Esophagus (tissue), 2 donors: ENCODE measurements around the gene AJAP1. TPM values are rescaled to one million over a fixed set of nuclear protein-coding genes. Genes with fewer than 3 reads are reported as not detected.

ENCODE experiments used
- H3K27ac ChIP-seq, 2 donors: one replicate each; pipeline ENCODE4 v1.5.1; 2013; ENCODE audit warnings: low read depth in 2 of 2, mild to moderate bottlenecking in 2 of 2, inconsistent platforms in 1 of 2, low read length in 1 of 2, moderate library complexity in 1 of 2
- H3K27me3 ChIP-seq, 2 donors: one replicate each; pipeline ENCODE4 v1.6.1; 2013; ENCODE audit warnings: low read length in 2 of 2, control low read depth in 1 of 2, mild to moderate bottlenecking in 1 of 2; ENCODE audit not compliant: insufficient read depth in 2 of 2, control insufficient read depth in 1 of 2
- H3K36me3 ChIP-seq, 2 donors: one replicate each; pipeline ENCODE4 v1.6.1; 2013; ENCODE audit warnings: low read length in 1 of 2; ENCODE audit not compliant: control insufficient read depth in 2 of 2, insufficient read depth in 2 of 2
- H3K4me1 ChIP-seq, 2 donors: one replicate each; pipeline ENCODE4 v1.6.1; 2013; ENCODE audit warnings: low read length in 1 of 2; ENCODE audit not compliant: control insufficient read depth in 2 of 2, insufficient read depth in 2 of 2
- H3K4me3 ChIP-seq, 2 donors: one replicate each; pipeline ENCODE4 v1.5.1; 2013; ENCODE audit warnings: low read length in 2 of 2, mild to moderate bottlenecking in 2 of 2, low read depth in 1 of 2, moderate library complexity in 1 of 2
- H3K9me3 ChIP-seq, 2 donors: one replicate each; pipeline ENCODE4 v1.6.1; 2013; ENCODE audit warnings: mild to moderate bottlenecking in 2 of 2, low read depth in 1 of 2, low read length in 1 of 2, moderate library complexity in 1 of 2; ENCODE audit not compliant: control insufficient read depth in 2 of 2, insufficient read depth in 1 of 2
- WGBS, 2 donors: extraction: QIAGEN DNeasy Blood & Tissue Kit; methylation state at CpG; one replicate each; pipeline ENCODE4 v1.1.7; 2013; 5-methylcytosine and 5-hydroxymethylcytosine counted together
- polyA plus RNA-seq, 2 donors: library from polyadenylated mRNA; stranded (reverse); fragments of 200-250 nt; gene quantifications; one replicate each; pipeline ENCODE4 v1.2.3, GENCODE V29; 2013
- donor health status: healthy with polysubstance abuse.
- donor health status: Bipolar disorder and iron deficiency.

The AJAP1 gene
- polyA plus RNA-seq, 2 donors: 0.10 to 0.12 TPM

DNA sequence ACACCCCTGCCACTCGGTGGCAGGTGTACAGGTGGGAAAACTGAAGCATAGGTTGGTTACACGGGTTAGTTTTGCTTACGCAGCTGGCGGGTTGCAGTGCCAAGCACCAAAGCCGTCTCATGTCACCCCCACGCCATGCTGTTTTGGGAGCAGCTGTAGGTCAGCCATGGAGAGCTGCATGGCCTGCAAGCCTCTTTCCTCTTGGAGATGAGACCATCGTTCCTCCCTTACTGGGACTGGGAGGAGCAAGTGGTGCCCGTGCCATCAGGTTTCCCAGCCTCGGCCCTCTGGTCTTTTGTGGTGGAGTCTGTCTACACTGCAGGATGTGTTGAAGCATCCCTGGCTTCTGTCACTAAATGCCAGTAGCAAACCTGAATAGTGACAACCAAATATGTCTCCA, 46.9 kb downstream of the AJAP1 start:
- H3K36me3 ChIP-seq: no peaks in the 10 kb centered on the region
- H3K9me3 ChIP-seq: peaks cover 0 to 3% of the 10 kb centered on the region in 2 donors
- no peaks in the 10 kb centered on the region for H3K4me1 ChIP-seq
- WGBS, 2 donors: 68 to 74% methylated on average over 9 of the region's 9 CpGs
- H3K4me3 ChIP-seq: no peak overlapping the region
- no peak overlapping the region for H3K27ac ChIP-seq
- H3K27me3 ChIP-seq: no peaks in the 10 kb centered on the region

- Histone ChIP-seq H3K27ac (no peak overlapping the region), H3K4me1 (no peaks in the 10 kb centered on the region), H3K36me3 (no peaks in the 10 kb centered on the region), H3K9me3 (no peaks in the 10 kb centered on the region), H3K4me3 (no peak overlapping the region), H3K27me3 (peaks cover 0 to 3% of the 10 kb centered on the region in 2 donors)
- 84 to 90% methylated on average over 12 of the region's 12 CpGs for WGBS, 2 donors
Observed at GRCh38 chr1:4702464-4702863, 48.1 kb downstream of the AJAP1 start.

- H3K9me3 ChIP-seq: no peaks in the 10 kb centered on the region
- H3K4me1 ChIP-seq: no peaks in the 10 kb centered on the region
- no peak overlapping the region for H3K27ac ChIP-seq
- WGBS, 2 donors: 65 to 77% methylated on average over 16 of the region's 16 CpGs
- H3K36me3 ChIP-seq: no peaks in the 10 kb centered on the region
- H3K4me3 ChIP-seq: no peak overlapping the region
- H3K27me3 ChIP-seq: peaks cover 0 to 3% of the 10 kb centered on the region in 2 donors
Observed at GRCh38 chr1:4702932-4703331, 48.5 kb downstream of the AJAP1 start.

DNA sequence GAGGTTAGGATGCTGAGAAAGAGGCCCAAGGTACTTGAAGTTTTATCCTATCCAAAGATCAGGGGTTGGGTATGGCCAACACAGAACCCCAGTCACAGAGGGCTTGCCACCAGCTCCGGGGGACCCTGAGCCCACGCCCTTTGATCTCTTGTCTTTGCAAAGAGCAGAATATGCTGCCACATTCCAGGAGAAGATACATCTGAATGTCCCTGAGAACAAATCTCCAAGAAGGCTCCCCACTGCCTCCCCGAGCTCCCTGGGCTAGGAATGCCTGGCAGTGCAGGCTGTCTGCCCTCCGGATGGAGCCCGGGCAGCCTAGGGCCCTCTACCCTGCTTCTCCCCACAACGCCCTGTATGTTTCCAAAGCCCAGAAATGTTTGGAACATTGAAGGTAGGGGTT, 49.2 kb downstream of the AJAP1 start:
- Histone ChIP-seq H3K36me3 (no peaks in the 10 kb centered on the region), H3K27ac (no peak overlapping the region), H3K4me3 (no peak overlapping the region), H3K4me1 (no peaks in the 10 kb centered on the region), H3K27me3 (peaks cover 0 to 3% of the 10 kb centered on the region in 2 donors), H3K9me3 (no peaks in the 10 kb centered on the region)
- WGBS, 2 donors: 74 to 81% methylated on average over 6 of the region's 6 CpGs

DNA sequence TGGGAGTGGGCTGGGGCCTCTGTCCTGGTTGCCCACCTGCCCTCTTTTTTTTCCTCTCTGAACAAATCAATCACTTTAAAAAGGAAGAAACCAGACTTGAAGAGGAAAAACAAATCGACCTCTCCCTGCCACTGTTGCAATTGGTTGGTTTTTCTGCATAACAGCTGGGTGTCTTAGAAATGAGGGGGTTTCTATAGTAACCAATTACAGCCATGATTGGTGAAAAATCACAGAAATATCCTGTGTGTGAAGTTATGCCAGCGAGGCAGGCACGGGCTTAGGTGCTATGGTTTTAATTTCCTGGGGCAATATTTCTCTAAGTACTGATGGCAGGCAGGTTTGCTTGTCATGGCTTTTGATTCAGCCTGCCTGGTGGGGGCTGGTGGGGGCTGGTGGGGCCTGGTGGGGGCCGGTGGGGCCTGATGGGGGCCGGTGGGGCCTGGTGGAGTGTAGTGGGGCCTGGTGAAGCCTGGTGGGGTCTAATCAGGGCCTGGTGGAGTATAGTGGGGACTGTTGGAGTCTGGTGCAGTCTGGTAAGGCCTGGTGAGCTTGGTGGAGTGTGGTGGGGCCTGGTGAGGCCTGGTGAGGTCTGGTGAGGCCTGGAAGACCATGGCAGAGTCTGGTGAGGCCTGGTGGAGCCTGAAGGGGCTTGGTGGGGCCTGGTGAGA, 54.6 kb downstream of the AJAP1 start:
- Histone ChIP-seq H3K36me3 (no peaks in the 10 kb centered on the region), H3K27ac (no peak overlapping the region), H3K4me3 (no peak overlapping the region), H3K27me3 (peaks cover 0 to 3% of the 10 kb centered on the region in 2 donors), H3K9me3 (peaks cover 0 to 4% of the 10 kb centered on the region in 2 donors), H3K4me1 (peaks cover 2% of the 10 kb centered on the region in 2 donors)
- 46 to 63% methylated on average over 5 of the region's 5 CpGs for WGBS, 2 donors

DNA sequence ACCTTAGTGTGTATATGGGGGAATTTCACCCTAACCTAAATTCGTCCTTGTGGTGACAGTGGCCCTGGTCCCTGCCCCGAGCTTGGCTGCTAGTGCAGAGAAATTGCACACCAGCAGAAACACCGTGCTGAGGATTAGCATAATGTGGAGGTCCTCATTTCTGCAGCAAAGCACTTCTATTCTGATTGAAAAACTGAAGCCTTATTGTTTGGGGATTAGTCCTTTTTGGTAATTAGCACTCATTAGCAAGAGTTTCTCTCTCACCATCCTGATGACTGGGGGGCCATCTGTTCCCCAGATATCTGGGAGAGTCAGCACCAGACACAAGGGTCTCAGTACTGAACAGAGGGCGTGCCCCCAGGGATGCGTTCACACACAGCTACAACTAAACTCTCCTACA, 55.2 kb downstream of the AJAP1 start:
- H3K27ac ChIP-seq: no peak overlapping the region
- H3K4me1 ChIP-seq: peaks cover 2% of the 10 kb centered on the region in 2 donors
- H3K9me3 ChIP-seq: peaks cover 0 to 4% of the 10 kb centered on the region in 2 donors
- H3K36me3 ChIP-seq: no peaks in the 10 kb centered on the region
- no peak overlapping the region for H3K4me3 ChIP-seq
- peaks cover 0 to 3% of the 10 kb centered on the region in 2 donors for H3K27me3 ChIP-seq
- WGBS, 2 donors: 82 to 87% methylated on average over 5 of the region's 5 CpGs

GRCh38 chr1:4710592-4711415, 56.4 kb downstream of the AJAP1 start:
- peaks cover 0 to 5% of the 10 kb centered on the region in 2 donors for H3K9me3 ChIP-seq
- H3K27ac ChIP-seq: no peak overlapping the region
- peaks cover 0 to 3% of the 10 kb centered on the region in 2 donors for H3K27me3 ChIP-seq
- peaks cover 2% of the 10 kb centered on the region in 2 donors for H3K4me1 ChIP-seq
- WGBS, 2 donors: 28 to 40% methylated on average over 39 of the region's 39 CpGs
- no peaks in the 10 kb centered on the region for H3K36me3 ChIP-seq
- H3K4me3 ChIP-seq: no peak overlapping the region

DNA sequence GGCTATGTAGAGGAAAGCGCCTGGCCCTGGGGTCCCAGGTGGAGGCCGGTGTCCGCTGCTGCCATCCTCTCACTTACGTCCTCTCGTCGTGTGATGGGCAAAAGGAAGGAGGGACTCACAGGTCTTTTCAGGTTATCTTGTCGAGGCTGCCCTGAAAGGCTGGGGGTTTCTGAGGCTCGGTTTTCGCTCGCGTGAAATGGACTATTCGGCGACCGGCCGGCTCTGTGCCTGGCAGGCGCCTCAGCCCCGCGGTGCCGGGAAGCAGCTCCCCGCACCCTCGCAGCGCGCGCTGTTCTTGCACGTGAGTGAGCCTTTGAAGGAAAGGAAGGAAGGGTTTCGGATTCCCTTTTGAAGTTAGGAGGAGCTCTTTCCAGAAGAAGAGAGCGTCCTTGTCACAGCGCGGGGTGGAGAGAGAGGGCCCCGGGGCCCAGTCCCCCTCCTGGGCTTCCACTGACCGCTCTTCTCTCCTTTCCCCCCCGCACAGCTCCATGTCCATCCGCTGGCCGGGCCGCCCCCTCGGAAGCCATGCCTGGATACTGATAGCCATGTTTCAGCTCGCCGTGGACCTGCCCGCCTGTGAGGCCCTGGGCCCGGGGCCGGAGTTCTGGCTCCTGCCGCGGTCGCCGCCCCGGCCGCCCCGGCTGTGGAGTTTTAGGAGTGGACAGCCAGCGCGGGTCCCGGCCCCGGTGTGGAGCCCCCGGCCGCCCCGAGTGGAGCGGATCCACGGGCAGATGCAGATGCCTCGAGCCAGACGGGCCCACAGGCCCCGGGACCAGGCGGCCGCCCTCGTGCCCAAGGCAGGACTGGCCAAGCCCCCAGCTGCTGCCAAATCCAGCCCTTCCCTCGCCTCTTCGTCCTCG, 57.2 kb downstream of the AJAP1 start:
- 52 to 61% methylated on average over 62 to 66 of the region's 66 CpGs for WGBS, 2 donors
- H3K27ac ChIP-seq: no peak overlapping the region
- H3K9me3 ChIP-seq: peaks cover 0 to 6% of the 10 kb centered on the region in 2 donors
- peaks cover 2% of the 10 kb centered on the region in 2 donors for H3K4me1 ChIP-seq
- H3K27me3 ChIP-seq: peaks cover 0 to 3% of the 10 kb centered on the region in 2 donors
- H3K36me3 ChIP-seq: no peaks in the 10 kb centered on the region
- H3K4me3 ChIP-seq: no peak overlapping the region

DNA sequence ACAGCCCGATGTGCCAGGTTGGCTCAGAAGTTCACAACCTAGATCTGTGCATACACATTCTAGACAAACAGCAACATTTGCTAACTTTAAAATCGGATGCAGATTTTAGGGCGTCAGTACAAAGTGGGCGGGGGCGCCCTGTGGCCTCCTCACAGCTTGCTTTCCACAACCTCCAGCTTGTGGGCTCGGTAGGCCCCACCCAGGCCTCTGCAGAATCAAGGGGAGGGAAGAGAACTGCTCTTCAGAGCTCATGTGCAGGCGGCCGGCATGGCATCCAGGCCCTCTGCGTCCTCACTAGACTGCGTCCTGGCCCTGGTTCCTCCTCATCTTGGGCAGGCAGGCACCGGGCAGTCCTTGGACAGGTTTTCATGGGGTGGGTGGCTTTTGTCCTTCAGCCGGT, 59.3 kb downstream of the AJAP1 start:
- Histone ChIP-seq H3K4me1 (peaks cover 2% of the 10 kb centered on the region in 2 donors), H3K9me3 (peaks cover 0 to 8% of the 10 kb centered on the region in 2 donors), H3K27ac (no peak overlapping the region), H3K36me3 (no peaks in the 10 kb centered on the region), H3K27me3 (no peaks in the 10 kb centered on the region), H3K4me3 (no peak overlapping the region)
- WGBS, 2 donors: 83% methylated on average over 12 of the region's 12 CpGs
